ENCODE data around the gene FICD.

FICD gene

DNA sequence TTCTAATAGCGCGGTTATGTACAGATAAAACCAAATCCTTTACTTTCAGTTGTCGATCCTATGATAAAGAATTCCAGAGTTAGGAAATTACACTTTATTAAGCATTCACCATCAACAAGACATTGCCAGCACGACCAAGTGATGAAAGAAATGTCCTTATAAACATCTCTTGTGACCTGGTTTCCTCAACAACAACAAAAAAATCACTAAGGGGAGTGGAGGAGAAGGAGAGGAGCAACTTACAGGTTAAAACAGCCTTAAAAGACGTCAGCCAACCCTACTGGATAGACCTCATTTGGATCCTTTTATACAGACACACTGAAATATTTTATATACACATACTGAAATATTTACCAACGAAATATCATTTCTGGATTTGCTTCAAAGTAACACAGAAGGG, 23.1 kb downstream of the FICD start:
- H3K4me3 ChIP-seq (ENCODE audit: control insufficient read depth, low read depth, low read length), result no peak overlapping the region
- no peak for TF ChIP-seq CTCF (IDR thresholded peaks at IDR 0.05; ENCODE audit: control insufficient read depth, insufficient read depth, low read depth, low read length, missing control alignments)
- DNase-seq (ENCODE audit: low read depth), result no peak

GRCh38 chr12:108538616-108539195, 23.6 kb downstream of the FICD start:
- no peak for TF ChIP-seq CTCF (IDR thresholded peaks at IDR 0.05; ENCODE audit: control insufficient read depth, insufficient read depth, low read depth, low read length, missing control alignments)
- no peak for DNase-seq (ENCODE audit: low read depth)
- H3K4me3 ChIP-seq (ENCODE audit: control insufficient read depth, low read depth, low read length), result no peak overlapping the region

DNA sequence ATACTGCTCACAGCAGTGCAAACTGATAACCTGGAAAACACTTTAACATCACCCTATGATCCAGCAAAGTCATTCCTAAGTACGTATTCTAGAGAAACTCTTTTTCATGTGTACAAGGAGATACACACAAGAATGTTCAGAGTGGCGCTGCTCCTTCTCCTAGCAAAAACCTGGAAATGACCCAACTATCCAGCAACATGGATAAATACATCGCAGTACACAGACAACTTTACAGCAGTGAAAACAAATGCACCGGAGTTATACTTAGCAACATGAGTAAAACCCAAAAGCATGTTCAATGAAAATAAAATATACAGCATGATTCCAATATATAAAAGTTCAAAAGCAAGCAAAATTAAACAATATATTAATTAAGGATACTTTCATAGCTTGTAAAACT, 27.2 kb downstream of the FICD start:
- DNase-seq (ENCODE audit: low read depth), result no peak
- no peak for TF ChIP-seq CTCF (IDR thresholded peaks at IDR 0.05; ENCODE audit: control insufficient read depth, insufficient read depth, low read depth, low read length, missing control alignments)
- H3K4me3 ChIP-seq (ENCODE audit: control insufficient read depth, low read depth, low read length), result no peak overlapping the region

GRCh38 chr12:108543652-108544051, 28.6 kb downstream of the FICD start:
- no peak overlapping the region for H3K4me3 ChIP-seq (ENCODE audit: control insufficient read depth, low read depth, low read length)
- no peak for DNase-seq (ENCODE audit: low read depth)
- TF ChIP-seq CTCF (IDR thresholded peaks at IDR 0.05; ENCODE audit: control insufficient read depth, insufficient read depth, low read depth, low read length, missing control alignments), result no peak

DNA sequence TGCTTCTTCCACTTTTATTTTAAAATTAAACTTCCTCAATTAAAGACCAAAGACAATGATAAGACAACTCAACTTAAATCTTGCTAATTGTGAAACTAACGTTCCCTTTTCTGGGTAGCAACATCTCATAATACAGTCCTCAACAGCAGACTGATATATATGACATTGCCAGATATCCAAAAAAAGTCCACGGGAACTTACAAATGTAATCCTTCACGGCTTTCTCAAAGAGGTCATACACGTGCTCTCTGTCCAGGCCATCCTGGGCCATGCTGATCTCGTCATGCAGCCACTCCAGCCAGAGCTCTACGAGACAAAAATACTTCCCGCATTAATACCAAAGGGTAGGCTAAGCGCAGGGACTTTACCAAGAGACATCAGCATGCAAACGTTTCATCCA, 32.6 kb downstream of the FICD start:
- DNase-seq (ENCODE audit: low read depth), result no peak
- no peak overlapping the region for H3K4me3 ChIP-seq (ENCODE audit: control insufficient read depth, low read depth, low read length)
- TF ChIP-seq CTCF (IDR thresholded peaks at IDR 0.05; ENCODE audit: control insufficient read depth, insufficient read depth, low read depth, low read length, missing control alignments), result no peak

GRCh38 chr12:108548954-108549521, 34.0 kb downstream of the FICD start:
- no peak overlapping the region for H3K4me3 ChIP-seq (ENCODE audit: control insufficient read depth, low read depth, low read length)
- DNase-seq (ENCODE audit: low read depth), result no peak
- no peak for TF ChIP-seq CTCF (IDR thresholded peaks at IDR 0.05; ENCODE audit: control insufficient read depth, insufficient read depth, low read depth, low read length, missing control alignments)

All from AG09309 (cell line).